HG03196 (cell line): Measurements from ENCODE around the gene TEX52.

Experiments
- ATAC-seq: cut with Tn5 transposase; IDR thresholded peaks from one replicate; pipeline ENCODE4 v1.9.1; 2021; ENCODE audit not compliant: unreplicated experiment

TEX52 gene

DNA sequence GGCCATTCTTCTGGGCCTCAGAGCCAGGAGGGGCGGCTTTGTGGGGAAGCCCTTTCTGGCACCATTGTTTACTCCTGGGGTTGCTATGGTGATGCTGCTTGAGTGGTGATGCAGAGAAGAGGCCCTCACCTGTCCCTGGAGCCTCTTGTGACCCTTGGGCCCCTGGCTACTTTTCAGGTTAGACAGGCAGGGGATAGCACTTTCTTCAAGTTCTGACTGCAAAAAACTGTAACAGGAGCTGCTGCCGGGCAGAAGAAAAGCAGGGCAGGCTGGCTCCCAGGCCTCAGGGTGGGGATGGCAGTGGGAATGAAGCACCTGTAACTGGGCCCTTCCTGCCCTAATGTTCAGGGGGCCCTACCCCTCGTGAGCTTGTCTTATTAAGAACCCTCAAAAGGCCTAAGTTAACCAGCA lies at the start of gene TEX52:
Gene TEX52 (minus strand): TSS at position 19 of the 411 bp plus-strand sequence. CDS start 13 bp downstream, at position 6.
- no peak for ATAC-seq

DNA sequence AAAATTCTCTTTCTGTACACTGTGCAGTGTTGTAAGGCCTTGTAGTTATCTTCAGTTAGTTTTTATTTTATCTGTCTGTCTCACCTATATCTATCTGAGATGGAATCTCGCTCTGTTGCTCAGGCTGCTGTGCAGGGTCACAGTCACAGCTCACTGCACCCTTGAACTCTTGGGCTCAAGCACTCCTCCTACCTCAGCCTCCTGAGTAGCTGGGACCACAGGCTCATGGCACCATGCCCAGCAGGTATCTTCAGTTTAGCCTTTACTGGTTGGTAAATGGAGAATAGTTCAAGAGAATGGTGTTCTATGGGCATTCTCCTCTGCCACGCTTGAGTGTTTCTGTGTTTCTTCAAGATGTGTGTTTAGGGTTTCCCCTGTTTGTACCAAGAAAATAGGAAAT lies 47.4 kb upstream of the TEX52 start:
- no peak for ATAC-seq

DNA sequence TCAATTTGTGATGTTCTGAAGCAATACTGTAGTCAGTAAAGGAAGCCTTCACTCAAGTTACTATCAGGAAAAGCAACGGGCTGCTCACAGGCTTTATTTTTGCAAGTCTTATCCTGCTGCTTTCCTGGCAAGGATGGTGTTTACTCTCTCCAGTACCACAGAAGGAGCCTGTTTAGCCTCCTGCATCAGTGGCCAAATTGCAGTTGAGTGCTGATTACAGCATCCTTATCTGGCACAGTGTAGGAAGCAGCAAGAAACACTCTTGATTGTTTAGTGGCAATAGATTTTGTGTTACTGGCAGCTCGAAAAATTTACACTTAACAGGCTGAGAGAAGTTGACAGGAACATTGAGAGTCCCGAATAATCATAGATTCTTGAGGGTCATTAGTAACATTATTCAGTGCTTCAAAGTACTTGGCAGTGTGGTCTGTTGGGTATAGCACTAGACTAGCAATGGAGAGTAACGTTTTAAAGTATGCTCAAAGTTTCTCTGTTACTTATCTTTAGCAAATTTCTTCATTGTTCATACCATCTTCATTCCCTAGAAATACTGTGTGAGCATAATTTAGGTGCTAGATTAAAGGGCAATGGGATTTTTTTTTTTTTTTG lies 45.5 kb upstream of the TEX52 start:
- no peak for ATAC-seq

DNA sequence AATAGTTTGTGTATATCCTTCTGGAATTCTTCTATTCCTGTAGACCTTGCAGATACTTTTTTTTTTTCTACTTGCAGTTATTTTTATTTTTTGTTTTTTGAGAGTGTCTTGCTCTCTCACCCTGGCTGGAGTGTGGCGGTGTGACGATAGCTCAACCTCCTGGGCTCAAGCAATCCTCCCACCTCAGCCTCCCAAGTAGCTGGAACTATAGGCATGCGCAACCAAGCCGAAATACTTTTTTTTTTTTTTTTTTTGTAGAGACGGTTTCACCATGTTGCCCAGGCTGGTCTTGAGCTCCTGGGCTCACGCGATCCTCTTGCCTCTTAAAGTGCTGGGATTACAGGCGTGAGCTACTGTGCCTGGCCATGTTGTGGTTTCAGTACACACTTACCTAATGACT lies 43.8 kb upstream of the TEX52 start:
- no peak for ATAC-seq

DNA sequence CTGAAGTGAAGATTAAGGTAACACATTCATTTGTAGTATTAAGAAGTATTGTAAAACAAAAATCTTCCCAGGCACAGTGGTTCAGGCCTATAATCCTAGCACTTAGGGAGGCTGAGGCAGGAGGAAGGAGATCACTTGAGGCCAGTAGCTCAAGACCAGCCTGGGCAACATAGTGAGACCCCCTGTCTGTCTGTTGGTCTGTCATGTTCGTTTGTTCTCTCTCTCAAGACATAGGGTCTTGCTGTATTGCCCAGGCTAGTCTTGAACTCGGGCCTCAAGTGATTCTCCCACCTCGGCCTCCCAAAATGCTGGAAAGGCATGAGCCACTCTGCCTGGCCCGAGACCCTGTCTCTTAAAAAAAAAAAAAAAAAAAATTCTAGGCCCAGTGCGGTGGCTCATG lies 40.6 kb upstream of the TEX52 start:
- ATAC-seq = no peak

DNA sequence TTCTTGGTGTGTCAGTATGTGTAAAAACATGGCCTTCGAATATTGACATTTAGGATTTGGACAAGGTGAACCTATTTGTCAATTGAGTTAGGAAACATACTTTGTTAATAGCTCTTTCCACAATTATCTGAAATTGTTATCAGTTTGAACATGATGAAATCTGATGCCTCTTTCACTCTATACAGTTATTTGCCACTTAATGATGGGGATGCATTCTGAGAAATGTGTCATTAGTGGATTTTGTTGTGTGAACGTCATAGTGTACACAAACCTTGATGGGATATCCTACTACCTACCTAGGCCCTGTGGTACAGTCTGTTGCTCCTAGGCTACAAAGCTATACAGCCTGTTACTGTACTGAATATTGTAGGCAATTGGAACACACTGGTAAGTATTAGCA lies 38.7 kb upstream of the TEX52 start:
- no peak for ATAC-seq

DNA sequence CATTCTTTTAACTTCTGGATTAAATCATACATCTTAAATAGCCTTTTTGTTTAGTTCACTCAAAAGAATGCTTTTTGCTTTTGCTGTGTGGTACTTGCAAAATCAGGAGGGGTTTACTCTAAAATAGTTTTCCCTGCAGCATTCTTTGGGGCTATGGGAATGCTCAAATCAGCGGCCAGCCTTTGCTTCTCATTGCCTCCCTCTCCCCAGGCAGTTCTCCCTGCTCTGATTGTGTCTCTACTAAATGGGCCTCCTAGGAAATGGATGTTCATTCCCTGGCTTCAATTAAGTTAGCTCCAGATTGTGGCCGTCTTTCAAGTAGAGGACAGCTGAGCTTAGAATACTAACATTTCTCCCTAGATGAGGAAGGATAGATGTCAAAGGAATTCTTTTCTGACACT lies 38.2 kb upstream of the TEX52 start:
- no peak for ATAC-seq

DNA sequence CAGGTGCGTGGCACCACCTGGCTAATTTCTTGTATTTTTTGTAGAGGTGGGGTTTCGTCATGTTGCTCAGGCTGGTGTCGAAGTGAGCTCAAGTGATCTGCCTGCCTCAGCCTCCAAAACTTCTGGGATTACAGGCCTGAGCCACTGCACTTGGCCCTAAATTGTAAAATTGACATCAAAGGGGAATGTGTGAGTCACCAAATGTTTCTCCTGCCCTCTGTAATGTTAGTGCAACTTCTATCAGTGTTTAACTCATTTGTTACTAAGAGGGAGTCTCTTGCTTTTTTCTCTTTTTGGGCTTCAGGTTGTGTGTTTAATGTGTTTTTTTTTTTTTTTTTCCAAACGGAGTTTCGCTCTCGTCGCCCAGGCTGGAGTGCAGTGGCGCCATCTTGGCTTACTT lies 36.2 kb upstream of the TEX52 start:
- no peak for ATAC-seq

DNA sequence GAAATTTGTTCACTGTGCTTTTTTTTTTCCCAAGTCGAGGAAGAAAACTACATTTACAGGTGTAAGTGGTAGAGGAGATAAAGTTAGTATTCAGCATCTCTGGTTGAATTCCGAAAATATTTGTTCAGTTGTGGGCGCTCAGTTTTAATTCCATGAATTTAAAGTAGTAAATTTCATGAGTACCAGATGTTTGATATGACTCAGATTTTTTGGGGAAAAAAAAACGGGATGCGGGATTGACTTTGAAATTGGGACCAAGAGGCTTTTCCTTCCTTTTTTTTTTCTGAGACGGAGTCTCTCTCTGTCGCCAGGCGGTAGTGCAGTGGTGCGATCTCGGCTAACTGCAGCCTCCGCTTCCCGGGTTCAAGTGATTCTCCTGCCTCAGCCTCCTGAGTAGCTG lies 35.4 kb upstream of the TEX52 start:
- ATAC-seq = no peak

DNA sequence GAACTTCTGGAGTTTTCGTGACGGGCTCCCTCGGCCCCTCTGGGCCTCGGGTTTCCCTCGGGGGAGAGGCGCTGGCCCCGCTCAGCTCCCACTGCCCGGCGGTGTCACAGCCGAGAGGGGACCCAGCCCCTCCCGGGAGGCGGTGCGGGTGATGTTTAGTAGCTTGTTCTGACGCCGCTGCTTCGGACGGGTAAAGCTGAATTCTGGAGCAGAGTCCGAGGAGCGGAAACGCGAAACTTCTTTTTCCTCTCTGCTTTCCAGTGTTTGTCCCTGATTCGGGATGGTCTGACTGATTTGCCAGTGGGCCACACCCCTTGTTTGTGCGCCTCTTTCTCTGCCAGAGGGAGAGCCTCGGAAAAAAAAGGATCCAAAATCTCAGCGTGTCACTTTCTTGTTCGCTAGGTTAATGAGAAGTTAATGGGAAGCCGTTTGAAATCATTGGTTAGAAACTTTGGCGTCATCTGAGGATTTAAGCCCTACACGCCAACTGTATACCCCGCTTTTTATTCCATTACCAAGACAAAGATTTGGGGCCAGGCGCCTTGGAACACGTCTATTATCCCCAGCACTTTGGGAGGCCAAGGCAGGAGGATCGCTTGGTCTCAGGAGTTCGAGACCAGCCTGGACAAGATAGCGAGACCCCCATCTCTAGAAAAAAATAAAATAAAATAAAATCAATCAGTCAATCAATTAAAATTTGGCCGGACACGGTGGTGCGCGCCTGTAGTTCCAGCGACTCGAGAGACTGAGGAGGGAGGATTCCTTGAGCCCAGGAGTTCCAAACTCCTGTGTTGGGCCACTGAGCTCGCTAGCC lies 34.6 kb upstream of the TEX52 start:
- peak; percentile 17 for ATAC-seq

DNA sequence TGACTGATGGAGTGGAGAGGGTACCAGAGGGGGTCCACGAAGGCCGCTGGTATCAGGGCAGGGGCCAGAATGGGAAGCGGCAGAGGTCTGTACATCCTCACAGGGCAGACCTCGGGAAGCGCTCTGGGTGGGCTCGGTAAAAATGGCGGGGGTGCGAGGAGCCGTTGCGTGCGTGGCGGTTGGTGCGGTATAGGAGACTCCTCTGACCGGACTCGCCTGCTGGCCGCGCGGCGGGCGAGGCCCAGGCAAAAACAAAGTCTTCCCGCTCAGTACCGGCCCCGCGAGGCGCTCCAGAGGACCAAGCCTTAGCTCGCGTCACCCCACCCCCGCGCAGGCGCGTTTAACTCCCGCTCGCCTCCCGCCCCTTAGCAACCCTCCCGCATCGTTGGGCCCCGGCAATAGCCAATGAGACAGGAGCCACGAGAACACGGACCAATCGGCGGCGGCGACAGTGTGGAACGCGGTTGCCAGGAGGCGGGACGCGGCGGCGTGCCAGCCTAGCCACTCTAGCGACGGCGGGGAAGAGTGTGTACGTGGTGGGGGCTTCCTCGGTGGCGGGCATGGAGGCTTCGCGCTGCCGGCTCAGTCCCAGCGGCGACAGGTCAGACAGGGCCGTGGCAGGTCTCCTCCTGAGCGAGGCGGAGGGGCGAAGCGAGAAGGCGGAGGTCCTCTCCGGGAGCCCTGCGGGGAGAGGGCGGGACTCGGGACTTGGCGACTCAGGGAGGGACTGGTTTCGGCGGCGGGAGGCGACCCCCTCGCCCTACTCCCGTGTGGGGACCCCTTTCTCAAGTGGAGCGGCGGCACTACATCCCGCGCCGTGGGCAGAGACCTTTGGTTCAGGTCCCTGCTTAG lies 33.8 kb upstream of the TEX52 start, which contains the start of gene TULP3:
Gene TULP3 (plus strand): TSS at position 504 of the 852 bp plus-strand sequence. CDS start 57 bp downstream, at position 561.
- peak; percentile 97 for ATAC-seq

DNA sequence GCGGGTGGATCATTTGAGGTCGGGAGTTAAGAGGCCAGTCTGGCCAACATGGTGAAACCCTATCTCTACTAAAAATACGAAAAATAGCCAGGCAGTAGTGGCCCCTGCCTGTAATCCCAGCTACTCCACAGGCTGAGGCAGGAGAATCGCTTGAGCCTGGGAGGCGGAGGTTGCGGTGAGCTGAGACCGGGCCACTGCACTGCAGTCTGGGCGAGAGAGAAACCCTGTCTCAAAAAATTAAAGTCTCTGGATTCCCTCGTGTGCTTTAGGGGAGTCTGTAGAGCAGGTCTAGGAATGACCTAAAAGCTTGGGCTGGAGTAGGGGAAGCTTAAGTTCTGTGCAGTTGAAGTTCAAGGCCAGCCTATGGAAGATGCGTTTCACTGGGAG lies 33.2 kb upstream of the TEX52 start:
- ATAC-seq = no peak

DNA sequence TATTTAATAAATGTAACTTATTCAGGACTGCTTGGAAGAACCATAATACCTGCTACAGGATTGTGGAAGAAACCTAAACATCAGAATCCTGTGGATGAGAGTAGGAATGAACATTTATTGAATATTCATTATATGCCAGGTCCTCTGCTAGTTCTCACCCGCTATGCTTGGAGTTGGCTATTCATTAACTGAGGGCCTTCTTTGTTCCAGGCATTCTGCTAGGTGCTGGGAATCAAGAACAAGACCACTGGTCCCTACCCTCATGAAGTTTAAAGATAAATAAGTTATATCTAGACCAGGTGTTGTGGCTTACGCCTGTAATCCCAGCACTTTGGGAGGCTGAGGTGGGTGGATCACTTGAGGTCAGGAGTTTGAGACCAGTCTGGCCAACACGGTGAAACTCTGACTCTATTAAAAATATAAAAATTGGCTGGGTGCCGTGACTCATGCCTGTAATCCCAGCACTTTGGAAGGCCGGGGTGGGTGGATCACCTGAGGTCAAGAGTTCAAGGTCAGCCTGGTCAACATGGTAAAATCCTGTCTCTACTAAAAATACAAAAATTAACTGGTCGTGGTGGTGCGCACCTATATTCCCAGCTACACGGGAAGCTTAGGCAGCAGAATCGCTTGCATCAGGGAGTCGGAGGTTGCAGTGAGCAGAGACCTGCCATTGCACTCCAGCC lies 30.1 kb upstream of the TEX52 start:
- no peak for ATAC-seq

DNA sequence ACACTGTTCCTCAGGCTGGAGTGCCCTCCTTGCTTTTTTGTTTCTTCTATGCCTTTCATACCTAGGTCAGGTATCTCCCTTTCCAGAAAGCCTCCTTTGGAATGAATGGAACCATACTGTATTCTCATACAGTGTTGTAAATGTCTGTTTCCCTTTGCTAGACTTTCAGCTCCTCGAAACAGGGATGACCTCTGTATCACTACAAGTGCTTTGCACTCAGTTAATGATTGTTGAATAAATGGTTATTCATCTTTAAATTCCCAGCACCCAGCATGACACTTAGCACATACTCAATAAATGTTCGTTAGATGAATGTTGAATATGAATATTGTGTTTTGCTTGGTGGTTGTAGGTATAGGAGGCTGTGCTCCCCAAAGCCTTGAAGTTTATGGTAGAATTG lies 28.0 kb upstream of the TEX52 start:
- no peak for ATAC-seq

DNA sequence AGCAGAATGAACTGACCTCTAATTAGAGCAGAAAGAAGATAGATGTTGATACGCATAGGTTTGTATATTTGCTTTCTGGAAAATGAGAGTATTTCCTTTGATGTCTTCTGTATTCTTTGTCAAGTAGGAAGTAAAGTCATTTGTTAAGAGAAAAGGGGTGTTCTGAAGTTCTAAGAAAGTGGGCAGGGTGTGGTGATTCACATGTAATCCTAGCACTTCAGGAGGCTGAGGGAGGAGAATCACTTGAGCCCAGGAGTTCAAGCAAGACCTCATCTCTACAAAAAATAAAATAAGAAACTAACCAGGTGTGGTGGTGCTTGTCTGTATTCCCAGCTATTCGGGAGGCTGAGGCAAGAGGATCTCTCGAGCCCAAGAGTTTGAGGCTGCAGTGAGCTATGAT lies 23.0 kb upstream of the TEX52 start:
- ATAC-seq = no peak

DNA sequence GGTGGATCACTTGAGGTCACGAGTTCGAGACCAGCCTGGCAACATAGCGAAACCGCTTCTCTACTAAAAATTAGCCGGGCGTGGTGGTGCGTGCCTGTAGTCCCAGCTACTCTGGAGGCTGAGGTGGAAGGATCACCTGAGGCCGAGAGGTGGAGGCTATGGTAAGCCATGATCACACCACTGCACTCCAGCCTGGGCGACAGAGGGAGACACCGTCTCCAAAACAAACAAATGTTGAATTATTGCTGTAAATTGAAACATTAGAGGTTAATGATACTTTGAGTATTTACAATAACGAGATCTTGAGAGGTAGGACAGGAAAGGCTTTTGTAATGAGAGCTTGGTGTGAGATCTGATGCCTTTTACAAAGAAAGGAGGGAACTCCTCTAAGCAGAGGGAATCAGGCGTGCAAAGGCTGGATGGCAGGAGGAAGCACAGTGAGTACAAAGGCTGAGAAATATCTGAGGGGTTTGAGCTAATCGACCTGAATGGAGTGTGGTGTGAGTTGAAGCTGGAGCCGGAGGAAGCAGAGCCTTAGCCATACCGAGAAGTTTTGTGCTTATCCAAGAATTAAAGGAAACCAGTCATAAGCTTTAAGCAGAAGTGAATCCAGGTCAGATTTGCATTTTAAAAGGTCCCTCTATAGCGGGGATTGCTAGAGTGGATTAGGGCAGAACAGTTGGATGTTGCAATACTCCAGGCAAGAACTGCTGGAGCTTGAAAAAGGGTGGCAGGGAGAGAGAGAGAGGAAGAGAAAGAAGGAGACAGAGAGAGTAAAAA lies 21.3 kb upstream of the TEX52 start:
- ATAC-seq = no peak

DNA sequence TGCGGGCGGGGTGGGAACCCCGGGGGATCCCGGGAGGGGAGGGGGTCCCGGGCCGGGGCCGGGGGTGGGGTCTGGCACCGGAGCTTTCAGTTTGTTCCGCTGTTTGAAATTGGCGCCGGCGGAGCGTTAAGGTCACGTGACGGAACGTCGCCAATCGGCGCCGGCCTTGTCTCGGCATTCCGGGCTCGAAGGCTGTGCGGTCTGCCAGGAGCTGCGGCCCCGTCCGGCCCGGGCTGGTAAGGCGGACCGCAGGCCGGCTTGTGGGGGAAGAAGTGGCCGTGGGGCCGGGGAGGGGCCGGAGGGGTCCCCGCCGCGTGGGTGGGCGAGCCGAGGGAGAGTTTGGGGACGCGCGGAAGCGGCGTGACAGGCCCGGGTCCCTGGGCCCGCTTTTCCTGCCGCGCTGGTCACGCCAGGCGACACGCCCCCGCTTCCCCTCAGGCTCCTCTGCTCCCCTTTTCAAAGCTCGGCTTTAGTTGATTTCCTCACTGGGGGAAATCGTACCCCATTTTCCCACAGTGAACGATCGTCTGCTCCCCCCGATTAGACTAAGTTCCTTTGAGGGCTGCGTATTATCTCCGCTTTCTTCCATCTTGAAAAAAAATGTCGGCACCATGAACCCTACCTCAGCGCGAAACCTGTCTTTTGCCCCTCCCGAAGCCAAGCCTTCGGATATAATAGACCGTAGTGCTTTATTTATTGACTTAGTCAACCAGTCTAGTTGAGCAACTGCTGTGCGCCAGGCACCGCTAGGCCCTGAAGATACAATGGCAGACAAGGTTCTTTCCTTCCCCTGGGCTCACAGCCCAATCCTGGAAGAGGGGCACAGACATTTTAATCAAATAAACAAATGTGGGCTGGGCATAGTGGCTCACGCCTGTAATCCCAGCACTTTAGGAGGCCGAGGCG lies 20.5 kb upstream of the TEX52 start, which contains the start of the genes FOXM1 and RHNO1:
Gene FOXM1 (minus strand): TSS at position 128 of the 906 bp plus-strand sequence. CDS start 2,696 bp downstream, outside the sequence.
Gene RHNO1 (plus strand): TSS at position 177 of the 906 bp plus-strand sequence. CDS start 8,144 bp downstream, outside the sequence.
- peak; percentile 69 for ATAC-seq

DNA sequence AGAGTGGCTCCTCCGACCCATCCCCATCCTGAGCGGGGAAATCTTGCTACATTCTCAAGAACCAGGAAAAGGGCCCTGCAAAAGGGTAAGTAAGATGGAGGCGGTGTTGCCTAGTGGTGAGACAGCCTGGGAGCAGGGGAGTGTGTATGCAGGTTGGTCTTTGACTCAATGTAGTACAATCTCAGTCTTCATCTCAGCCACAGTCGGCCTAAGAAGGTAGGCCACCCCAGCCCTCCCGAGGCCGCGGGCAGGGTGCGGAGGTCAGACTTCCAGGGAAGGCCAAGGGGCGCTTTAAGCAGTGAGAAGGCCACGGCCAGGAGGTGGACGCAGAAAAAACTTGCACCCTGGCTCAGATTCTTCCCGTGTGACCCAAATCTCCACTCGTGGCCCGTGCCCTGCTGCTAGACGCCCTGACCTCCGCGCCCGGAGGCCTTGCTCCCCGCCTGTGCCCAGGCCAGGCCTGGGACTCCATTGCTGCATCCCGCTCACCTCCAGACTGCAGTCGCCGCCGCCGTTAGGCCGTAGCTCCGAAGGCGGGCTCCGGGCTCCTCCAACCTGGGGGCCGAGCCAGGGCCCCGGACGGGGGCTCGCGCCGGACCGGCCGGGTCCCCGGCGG lies 19.7 kb upstream of the TEX52 start:
- peak; percentile 28 for ATAC-seq
